H1 (cell line): ENCODE results near the gene PRLH. TPM values are rescaled to one million over a fixed set of nuclear protein-coding genes. Genes with fewer than 3 reads are reported as not detected.

Source experiments
- CTCF ChIA-PET: fragments of 300-600 bp; sonication (Branson Sonifier 250); formaldehyde crosslinking; loops from one replicate; lab custom pipeline; 2021; ENCODE audit not compliant: partially characterized antibody; lab: Charles Lee
- POLR2A ChIA-PET: fragments of 300-600 bp; sonication (Branson Sonifier 250); formaldehyde crosslinking; loops from one replicate; lab custom pipeline; 2021; ENCODE audit warnings: inconsistent platforms; ENCODE audit not compliant: partially characterized antibody; lab: Charles Lee
- DNase-seq, 2 experiments: peaks; one replicate each; pipeline versions ENCODE4 v3.0.0 to v3.0.0-alpha.2; 2010 to 2022; ENCODE audit warnings: low spot score in 2 of 2, low read depth in 1 of 2, mixed read lengths in 1 of 2
- FAIRE-seq: peaks from 2 replicates; lab custom pipeline; 2011; peaks lifted over from hg19 to GRCh38; lab: Jason Lieb, UNC
- H2AFZ ChIP-seq: 2 replicates; pipeline ENCODE4 v1.8.1; 2012; ENCODE audit warnings: low read length, inconsistent platforms
- H2AK5ac ChIP-seq: 2 replicates; pipeline ENCODE4 v1.6.1; 2013; ENCODE audit warnings: low read depth, low read length
- H2BK120ac ChIP-seq: replicated peaks from 2 replicates; pipeline ENCODE3; 2013; ENCODE audit warnings: low read depth, low read length, inconsistent platforms
- H2BK12ac ChIP-seq: 2 replicates; pipeline ENCODE4 v1.6.1; 2013; ENCODE audit warnings: low read depth, low read length
- H2BK15ac ChIP-seq: 2 replicates; pipeline ENCODE4 v1.6.1; 2013; ENCODE audit warnings: low read length
- H2BK20ac ChIP-seq: 2 replicates; pipeline ENCODE4 v1.6.1; 2013; ENCODE audit warnings: low read length
- H2BK5ac ChIP-seq: 2 replicates; pipeline ENCODE4 v1.6.1; 2013; ENCODE audit warnings: low read depth, low read length
- H3K14ac ChIP-seq: 2 replicates; pipeline ENCODE4 v1.6.1; 2013; ENCODE audit warnings: inconsistent platforms; ENCODE audit not compliant: insufficient read length
- H3K18ac ChIP-seq: 2 replicates; pipeline ENCODE4 v1.6.1; 2013; ENCODE audit warnings: low read length; ENCODE audit errors: extremely low read depth
- H3K23ac ChIP-seq: 2 replicates; pipeline ENCODE4 v1.6.1; 2013; ENCODE audit warnings: inconsistent platforms; ENCODE audit not compliant: insufficient read length
- H3K23me2 ChIP-seq: 2 replicates; pipeline ENCODE4 v1.6.1; 2013; ENCODE audit warnings: low read depth, low read length
- H3K27ac ChIP-seq: 2 replicates; pipeline ENCODE4 v1.6.1; 2011; ENCODE audit warnings: low read depth, low read length, inconsistent platforms
- H3K27me3 ChIP-seq, 4 experiments: replicated peaks in 1 of 4; 1 replicate in 1 of 4; 2 replicates in 3 of 4; pipeline versions ENCODE4 v1.6.1 to v1.8.1; 2011 to 2013; ENCODE audit warnings: low read length in 3 of 4, mild to moderate bottlenecking in 3 of 4, inconsistent platforms in 2 of 4, mixed read lengths in 2 of 4, moderate library complexity in 1 of 4; ENCODE audit not compliant: control insufficient read depth in 3 of 4, insufficient read depth in 3 of 4; ENCODE audit errors: extremely low read depth in 1 of 4
- H3K36me3 ChIP-seq, 4 experiments: 2 replicates each; pipeline versions ENCODE4 v1.6.1 to v1.8.1; 2011 to 2013; ENCODE audit warnings: mild to moderate bottlenecking in 4 of 4, low read length in 3 of 4, moderate library complexity in 2 of 4, control low read depth in 1 of 4, inconsistent platforms in 1 of 4; ENCODE audit not compliant: insufficient read depth in 4 of 4, control insufficient read depth in 2 of 4
- H3K4ac ChIP-seq: replicated peaks from 2 replicates; pipeline ENCODE3; 2013; ENCODE audit warnings: low read length, low read depth, mixed read lengths, inconsistent platforms; ENCODE audit not compliant: insufficient read length
- H3K4me1 ChIP-seq, 4 experiments: replicated peaks in 1 of 4; 1 replicate in 1 of 4; 2 replicates in 3 of 4; pipeline versions ENCODE4 v1.6.1 to v1.8.1; 2011 to 2013; ENCODE audit warnings: low read length in 3 of 4, inconsistent platforms in 2 of 4, mixed read lengths in 1 of 4; ENCODE audit not compliant: insufficient read depth in 4 of 4, control insufficient read depth in 3 of 4
- H3K4me2 ChIP-seq, 2 experiments: 2 replicates each; pipeline versions ENCODE4 v1.6.1 to v1.8.1; 2011 to 2013; ENCODE audit warnings: low read depth in 2 of 2, low read length in 2 of 2, control low read depth in 1 of 2, inconsistent platforms in 1 of 2, mild to moderate bottlenecking in 1 of 2; ENCODE audit not compliant: insufficient read depth in 1 of 2
- H3K4me3 ChIP-seq, 4 experiments: fragments of 200-600, 300-600 bp in 1 of 4; sonication (generic), shearing (Covaris generic), sonication (Bioruptor Twin) in 1 of 4; 2 replicates each; pipeline versions ENCODE4 v1.5.1 to v1.8.1; 2011 to 2016; ENCODE audit warnings: low read length in 4 of 4, low read depth in 3 of 4, control low read depth in 2 of 4, inconsistent platforms in 2 of 4, mild to moderate bottlenecking in 2 of 4, mixed read lengths in 1 of 4, moderate library complexity in 1 of 4; ENCODE audit not compliant: insufficient read depth in 2 of 4; ENCODE audit errors: extremely low read depth in 1 of 4
- H3K56ac ChIP-seq: replicated peaks from 2 replicates; pipeline ENCODE3; 2013; ENCODE audit warnings: low read depth, mild to moderate bottlenecking, mixed read lengths, low read length, inconsistent platforms; ENCODE audit not compliant: insufficient read length
- H3K79me1 ChIP-seq: 2 replicates; pipeline ENCODE4 v1.6.1; 2013; ENCODE audit warnings: low read depth, low read length, control low read depth
- H3K79me2 ChIP-seq, 2 experiments: 2 replicates each; pipeline versions ENCODE4 v1.6.1 to v1.8.1; 2012 to 2013; ENCODE audit warnings: low read length in 2 of 2, mild to moderate bottlenecking in 2 of 2, inconsistent platforms in 1 of 2; ENCODE audit not compliant: insufficient read depth in 2 of 2, control insufficient read depth in 1 of 2
- H3K9ac ChIP-seq, 4 experiments: replicated peaks in 1 of 4; 1 replicate in 1 of 4; 2 replicates in 3 of 4; pipeline versions ENCODE4 v1.6.1 to v1.8.1; 2011 to 2013; ENCODE audit warnings: low read depth in 3 of 4, low read length in 3 of 4, control low read depth in 2 of 4, mild to moderate bottlenecking in 2 of 4, moderate library complexity in 2 of 4, inconsistent platforms in 1 of 4; ENCODE audit errors: extremely low read depth in 1 of 4
- H3K9me3 ChIP-seq, 2 experiments: 2 replicates each; pipeline versions ENCODE4 v1.6.1 to v1.8.1; 2012 to 2013; ENCODE audit warnings: mild to moderate bottlenecking in 2 of 2, moderate library complexity in 2 of 2, control low read depth in 1 of 2, inconsistent platforms in 1 of 2, low read depth in 1 of 2, low read length in 1 of 2, mixed read lengths in 1 of 2; ENCODE audit not compliant: insufficient read depth in 2 of 2
- H4K20me1 ChIP-seq, 2 experiments: replicated peaks in 1 of 2; 2 replicates each; pipeline versions ENCODE3 to v1.8.1; 2011 to 2013; ENCODE audit warnings: inconsistent platforms in 2 of 2, low read length in 2 of 2, mild to moderate bottlenecking in 1 of 2; ENCODE audit not compliant: insufficient read depth in 2 of 2, control insufficient read depth in 1 of 2
- H4K5ac ChIP-seq: 2 replicates; pipeline ENCODE4 v1.6.1; 2013; ENCODE audit warnings: low read length, low read depth, mixed read lengths, inconsistent platforms; ENCODE audit not compliant: insufficient read length
- H4K8ac ChIP-seq: 2 replicates; pipeline ENCODE4 v1.8.0; 2013; ENCODE audit warnings: mild to moderate bottlenecking, moderate library complexity, low read length, inconsistent platforms; ENCODE audit not compliant: insufficient read depth; ENCODE audit errors: extremely low read depth
- H4K91ac ChIP-seq: replicated peaks from 2 replicates; pipeline ENCODE3; 2013; ENCODE audit warnings: low read length, mixed read lengths, inconsistent platforms; ENCODE audit not compliant: insufficient read length
- ASH2L ChIP-seq: fragments of 200-600, 300-600 bp; sonication (generic); IDR thresholded peaks from one replicate; pipeline ENCODE4 v1.7.1; 2017; ENCODE audit warnings: low read length
- POU5F1 ChIP-seq: IDR thresholded peaks from 2 replicates; pipeline ENCODE4 v1.6.1; 2011; ENCODE audit warnings: low read depth, mild to moderate bottlenecking, low read length, moderate library complexity
- RAD21 ChIP-seq, 2 experiments: IDR thresholded peaks in 1 of 2; conservative IDR thresholded peaks in 1 of 2; 2 replicates each; pipeline ENCODE4 v1.6.1; 2011; ENCODE audit warnings: low read depth in 2 of 2, low read length in 2 of 2, improper control_type of control experiment in 1 of 2, inconsistent platforms in 1 of 2, mild to moderate bottlenecking in 1 of 2, moderate library complexity in 1 of 2
- SP4 ChIP-seq: IDR thresholded peaks from 2 replicates; pipeline ENCODE4 v1.6.1; 2012; ENCODE audit warnings: low read length, inconsistent platforms
- WGBS, 2 experiments: shearing (Covaris generic) in 1 of 2; methylation state at CpG; one replicate each; pipeline versions ENCODE4 v1.1.6 to v1.1.7; 2013 to 2015; ENCODE audit warnings: low lambda C conversion rate in 2 of 2, mixed read lengths in 2 of 2, inconsistent platforms in 1 of 2, low coverage in 1 of 2, missing lambda C conversion rate in 1 of 2; ENCODE audit not compliant: insufficient replicate concordance in 2 of 2, insufficient coverage in 1 of 2, insufficient read length in 1 of 2; ENCODE audit errors: extremely low coverage in 1 of 2, missing lambda C conversion rate in 1 of 2; 5-methylcytosine and 5-hydroxymethylcytosine counted together
- polyA plus RNA-seq, 7 experiments: library from polyadenylated mRNA; depleted of rRNA in 3 of 7; stranded (reverse) in 5 of 7; unstranded in 2 of 7; fragments of >200 nt in 5 of 7; fragments of 200-250 nt in 2 of 7; gene quantifications; 1 replicate in 5 of 7; 2 replicates in 1 of 7; 4 replicates in 1 of 7; pipeline versions ENCODE4 v1.2.1 to v1.2.3, GENCODE V29; 2011 to 2013; ENCODE audit warnings: missing spikeins in 2 of 7, mixed read lengths in 2 of 7
- total RNA-seq: library from RNA; stranded (reverse); fragmentation: NEBNext Ultra II Directional; extraction: Animal tissue kit (Norgen Biotek cat#: 25700); gene quantifications from 2 replicates; pipeline ENCODE4 v1.2.1, GENCODE V29; 2021
- TF ChIP-seq, protein P1 (sequence below): IDR thresholded peaks from 2 replicates; pipeline ENCODE4 v1.6.1; 2011; ENCODE audit warnings: low read depth, mild to moderate bottlenecking, low read length; ENCODE audit not compliant: insufficient read depth
- TF ChIP-seq, protein P2 (sequence below): IDR thresholded peaks from 2 replicates; pipeline ENCODE4 v1.6.1; 2012; ENCODE audit warnings: inconsistent platforms

The PRLH gene
- total and polyA plus RNA-seq, 2 of the 8 experiments (the other 6 are each of a cell fraction or from before 2014, with no cell fraction given), result not detected

DNA sequence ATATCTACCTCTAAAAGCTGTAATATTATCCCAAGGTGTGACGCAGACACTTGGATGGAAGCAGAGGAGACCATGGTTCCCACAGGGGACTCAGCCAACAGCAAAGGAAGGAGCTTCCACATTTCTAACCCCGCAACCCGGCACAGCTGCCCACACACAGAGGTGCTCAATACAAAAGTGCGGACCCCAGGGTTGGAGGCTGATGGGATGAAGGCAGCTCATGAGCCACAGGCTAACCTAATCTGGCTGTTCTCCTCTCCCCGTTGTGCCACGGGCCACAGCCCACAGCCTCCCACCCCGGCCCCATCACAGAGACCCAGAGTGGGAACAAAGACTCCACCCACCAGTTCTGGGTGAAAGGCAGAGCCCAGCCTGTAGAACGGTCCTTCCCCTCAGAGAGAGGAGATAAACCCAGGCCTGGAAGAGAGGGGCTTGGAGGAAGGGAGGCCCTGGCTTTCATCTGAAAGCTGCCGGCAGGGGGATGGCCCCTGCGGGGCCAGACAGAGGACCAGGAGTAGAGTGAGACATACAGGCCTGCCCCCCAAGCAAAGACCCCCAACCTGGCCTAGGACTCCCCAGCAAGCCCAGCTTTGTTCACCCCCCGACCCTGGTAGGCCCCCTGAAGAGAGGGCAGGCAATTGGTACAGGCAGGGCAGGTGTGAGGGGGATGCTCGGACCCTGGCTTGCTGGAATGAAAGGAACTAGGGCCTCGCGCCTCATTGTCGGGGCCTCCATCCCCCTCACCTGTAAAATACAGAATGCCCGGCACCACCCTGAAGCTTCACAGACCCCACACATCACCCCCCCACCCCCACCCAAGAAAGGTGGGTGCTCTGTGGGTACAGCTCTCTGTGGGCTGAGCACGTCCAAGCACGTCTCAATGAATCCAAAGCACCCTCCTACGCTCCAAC, 17.3 kb downstream of the PRLH start:
- H4K91ac ChIP-seq, result no peak overlapping the region
- H3K36me3 ChIP-seq, result peaks cover 0 to 2% (median 0%) of the 10 kb centered on the region in 4 experiments; a peak in 1 of 8 replicates
- no peak overlapping the region; the same call in 1 of the 2 replicates for H3K18ac ChIP-seq
- H3K79me1 ChIP-seq, result peaks cover 2% of the 10 kb centered on the region; the same call in 1 of the 2 replicates
- no peak overlapping the region for H2BK5ac ChIP-seq
- H3K4me3 ChIP-seq, result no peak overlapping the region
- no peak overlapping the region; the same call in 1 of the 2 replicates for H2BK15ac ChIP-seq
- no peak overlapping the region for H3K4me2 ChIP-seq
- peak overlapping the region; percentile 1 for H4K8ac ChIP-seq
- no peak overlapping the region for H2AFZ ChIP-seq
- no peak overlapping the region for H3K27ac ChIP-seq
- H3K14ac ChIP-seq, result no peak overlapping the region
- H3K23me2 ChIP-seq, result no peaks in the 10 kb centered on the region; the same call in 1 of the 2 replicates
- no peak for DNase-seq
- H3K9me3 ChIP-seq, result no peaks in the 10 kb centered on the region
- H4K5ac ChIP-seq, result no peak overlapping the region
- no peak overlapping the region for H3K4ac ChIP-seq
- H3K79me2 ChIP-seq, result peaks cover 0 to 35% of the 10 kb centered on the region in 2 experiments; a peak in 3 of 4 replicates
- ChIA-PET CTCF (interaction anchor here (0.6 to 3.0 kb wide), 10 partner anchors 10 to 1061 kb away, joined by 3 to 24 read pairs (median 3); no protein-coding TSS in a partner anchor), POLR2A (interaction anchor here (1.0 to 5.5 kb wide), 4 partner anchors 9 to 165 kb away, joined by 3 to 27 read pairs (median 11); no protein-coding TSS in a partner anchor)
- H2AK5ac ChIP-seq, result no peak overlapping the region
- no peak overlapping the region for H3K56ac ChIP-seq
- H2BK12ac ChIP-seq, result no peak overlapping the region
- no peaks in the 10 kb centered on the region for H3K27me3 ChIP-seq
- no peak overlapping the region for H2BK120ac ChIP-seq
- H3K4me1 ChIP-seq, result peaks cover 0 to 26% (median 16%) of the 10 kb centered on the region in 4 experiments; a peak in 6 of 7 replicates
- WGBS, 2 experiments, result 87% methylated on average over 14 of the region's 19 CpGs; no CpG with 5 or more reads in 1 of the 2 experiments
- H2BK20ac ChIP-seq, result no peak overlapping the region
- H3K9ac ChIP-seq, result no peak overlapping the region
- H4K20me1 ChIP-seq, result peaks cover 0 to 3% of the 10 kb centered on the region in 2 experiments
- FAIRE-seq, result no peak
- H3K23ac ChIP-seq, result no peak overlapping the region
- TF ChIP-seq POU5F1, result no peak
- TF ChIP-seq, protein P1, sequence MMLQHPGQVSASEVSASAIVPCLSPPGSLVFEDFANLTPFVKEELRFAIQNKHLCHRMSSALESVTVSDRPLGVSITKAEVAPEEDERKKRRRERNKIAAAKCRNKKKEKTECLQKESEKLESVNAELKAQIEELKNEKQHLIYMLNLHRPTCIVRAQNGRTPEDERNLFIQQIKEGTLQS, result no peak
- TF ChIP-seq RAD21 (IDR thresholded peaks at IDR 0.05 in 1 of 2, conservative IDR thresholded peaks at IDR 0.05 in 1 of 2; ENCODE audit: low read depth in 2 of 2, low read length in 2 of 2), result no peak
- TF ChIP-seq ASH2L, result no peak
- TF ChIP-seq, protein P2, sequence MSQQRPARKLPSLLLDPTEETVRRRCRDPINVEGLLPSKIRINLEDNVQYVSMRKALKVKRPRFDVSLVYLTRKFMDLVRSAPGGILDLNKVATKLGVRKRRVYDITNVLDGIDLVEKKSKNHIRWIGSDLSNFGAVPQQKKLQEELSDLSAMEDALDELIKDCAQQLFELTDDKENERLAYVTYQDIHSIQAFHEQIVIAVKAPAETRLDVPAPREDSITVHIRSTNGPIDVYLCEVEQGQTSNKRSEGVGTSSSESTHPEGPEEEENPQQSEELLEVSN, result no peak
- TF ChIP-seq SP4, result no peak
